HG03565 (cell line): ENCODE results near the gene TGM3.

Source experiments
- ATAC-seq: cut with Tn5 transposase; IDR thresholded peaks from one replicate; pipeline ENCODE4 v1.9.1; 2021; ENCODE audit warnings: mild to moderate bottlenecking, moderate library complexity; ENCODE audit not compliant: unreplicated experiment

The TGM3 gene

GRCh38 chr20:2335096-2335870 lies 39.5 kb downstream of the TGM3 start:
- ATAC-seq, result no peak

DNA sequence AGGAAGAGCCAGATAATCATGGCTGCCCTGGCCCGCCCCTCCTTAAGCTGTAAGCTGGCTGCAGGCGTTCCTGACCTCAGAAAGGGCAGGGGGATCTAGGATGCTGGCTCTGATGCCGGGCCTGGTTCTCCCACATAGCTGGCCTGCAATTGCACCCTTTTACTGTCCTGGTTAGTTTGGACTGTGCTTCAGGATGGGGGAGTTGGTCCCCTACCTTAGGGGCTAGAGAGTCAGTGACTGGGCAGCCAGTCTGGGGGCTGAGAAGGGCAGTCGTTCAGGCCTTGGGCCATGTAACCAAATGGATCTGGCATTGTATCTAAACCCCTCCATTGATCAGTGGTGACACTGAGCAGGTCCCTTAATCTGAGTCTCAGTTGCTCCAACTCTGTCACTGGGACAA lies 40.7 kb downstream of the TGM3 start:
- ATAC-seq, result no peak

DNA sequence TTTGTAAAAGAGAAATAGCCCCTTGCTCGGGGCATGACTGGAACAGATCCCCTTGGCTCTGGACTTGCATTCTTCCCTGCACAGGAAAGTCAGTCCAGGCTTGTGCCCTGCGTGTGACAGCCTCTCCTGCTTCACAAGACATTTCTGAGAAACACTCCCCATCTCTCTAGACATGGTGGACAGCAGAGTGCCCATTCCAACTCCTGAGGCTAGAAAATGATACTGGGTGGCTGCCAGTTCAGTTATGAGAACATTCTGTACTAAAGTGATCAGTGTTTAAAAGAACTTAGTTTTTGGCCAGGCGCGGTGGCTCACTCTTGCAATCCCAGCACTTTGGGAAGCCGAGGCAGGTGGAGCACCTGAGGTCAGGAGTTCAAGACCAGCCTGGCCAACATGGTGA lies 41.3 kb downstream of the TGM3 start:
- no peak for ATAC-seq

GRCh38 chr20:2338411-2339066 lies 42.7 kb downstream of the TGM3 start:
- ATAC-seq, result no peak

DNA sequence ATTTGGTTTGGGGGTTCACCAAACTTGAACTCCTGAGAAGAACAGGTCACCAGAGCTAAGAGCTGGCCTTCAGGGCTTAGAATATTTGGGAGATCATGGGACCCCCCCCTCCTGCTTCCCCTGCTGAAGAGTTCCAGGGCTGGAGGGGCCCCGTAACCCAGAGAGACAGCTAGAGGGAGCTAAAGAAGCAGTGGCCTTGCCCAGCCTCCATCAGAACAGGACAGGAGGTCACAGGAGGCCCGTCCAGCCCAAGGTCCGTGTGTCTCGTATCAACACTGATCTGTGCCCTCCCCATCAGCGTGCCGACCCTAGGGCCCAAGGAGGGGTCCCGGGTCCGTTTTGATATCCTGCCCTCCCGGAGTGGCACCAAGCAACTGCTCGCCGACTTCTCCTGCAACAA lies 44.3 kb downstream of the TGM3 start:
- ATAC-seq, result no peak

GRCh38 chr20:2340823-2341222 lies 45.0 kb downstream of the TGM3 start:
- ATAC-seq, result no peak

- ATAC-seq, result no peak
Observed at GRCh38 chr20:2341336-2341735, 45.5 kb downstream of the TGM3 start.

- ATAC-seq, result no peak
Observed at GRCh38 chr20:2342243-2342642, 46.4 kb downstream of the TGM3 start.

DNA sequence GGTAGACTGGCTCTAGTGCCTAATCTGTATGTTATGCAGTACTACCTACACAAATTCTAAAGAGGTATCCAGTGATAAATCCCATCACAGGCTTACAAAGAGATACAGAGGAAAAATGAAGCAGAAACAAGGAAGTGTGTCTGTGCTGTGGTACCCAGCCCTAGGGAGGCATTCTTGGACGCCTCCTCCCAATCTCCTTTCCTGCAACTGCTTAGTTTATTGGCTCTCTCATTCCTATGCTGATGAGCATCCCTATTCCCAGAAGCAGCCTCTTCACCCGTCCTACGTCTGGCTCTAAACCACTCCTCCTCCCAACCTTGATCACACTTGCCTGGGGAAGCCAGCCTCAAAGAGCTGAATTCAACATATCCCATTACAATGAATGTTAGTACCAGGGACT lies 50.4 kb downstream of the TGM3 start:
- ATAC-seq, result no peak

DNA sequence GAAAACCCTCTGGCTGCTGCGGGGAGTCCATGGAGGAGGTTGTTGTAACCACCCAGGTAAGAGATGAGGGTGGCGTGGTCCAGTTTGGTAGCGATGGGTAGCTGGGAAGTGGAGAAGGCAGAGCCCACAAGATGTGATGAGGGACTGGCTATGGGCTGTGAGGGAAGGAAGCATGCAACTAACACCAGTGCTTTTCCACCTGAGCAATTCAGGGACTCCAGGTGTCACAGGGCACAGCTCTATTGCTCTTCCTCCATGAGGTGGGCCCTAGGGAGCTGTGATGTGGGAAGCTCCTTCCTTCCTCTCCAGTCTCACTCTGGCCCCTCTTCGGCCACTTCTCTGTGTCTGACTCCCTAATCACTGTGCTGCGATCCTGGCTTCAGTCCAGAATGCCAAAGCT lies 52.5 kb downstream of the TGM3 start:
- ATAC-seq, result no peak

DNA sequence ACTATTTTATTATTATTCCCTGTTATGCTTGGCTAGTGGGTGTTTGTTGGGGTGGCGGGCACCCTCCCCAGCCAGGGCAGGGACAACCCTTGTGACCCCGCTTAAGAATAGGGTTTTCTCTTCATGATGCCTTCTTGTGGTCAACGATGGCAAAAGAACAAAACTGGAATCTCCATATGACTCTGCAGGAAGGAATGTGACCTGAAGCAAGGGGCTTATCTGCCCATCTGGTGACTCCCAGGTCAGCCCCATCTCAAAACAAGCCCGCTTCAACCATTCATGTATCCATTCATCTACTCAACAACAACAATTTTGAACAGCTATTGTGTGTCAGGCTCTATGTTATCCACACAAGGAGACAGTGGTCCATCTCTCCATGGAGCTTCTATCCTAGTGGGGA lies 54.0 kb downstream of the TGM3 start:
- ATAC-seq, result no peak

- ATAC-seq, result no peak
Observed at GRCh38 chr20:2350606-2351005, 54.8 kb downstream of the TGM3 start.

- no peak for ATAC-seq
Observed at GRCh38 chr20:2353231-2353630, 57.4 kb downstream of the TGM3 start.

DNA sequence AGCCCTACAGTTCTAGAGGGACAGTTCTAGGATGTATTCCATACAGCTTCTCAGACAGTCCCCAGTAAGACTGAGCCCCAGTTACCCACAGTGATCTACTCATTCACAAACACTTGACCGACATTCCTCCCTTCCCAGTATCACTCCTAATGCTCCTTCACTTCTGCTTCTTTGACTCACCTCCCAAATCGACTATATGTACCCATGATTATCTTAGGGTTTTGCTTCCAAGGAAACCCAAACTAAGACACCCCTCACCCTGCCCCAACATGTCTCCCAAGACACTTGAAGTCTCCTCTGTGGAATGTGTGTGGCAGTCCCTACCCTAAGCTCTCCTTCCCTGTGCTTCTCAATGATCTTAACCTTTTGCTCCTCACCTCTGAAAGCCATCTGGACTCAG lies 61.3 kb downstream of the TGM3 start:
- no peak for ATAC-seq

- no peak for ATAC-seq
Observed at GRCh38 chr20:2358006-2358405, 62.2 kb downstream of the TGM3 start.

GRCh38 chr20:2361035-2361593 lies 65.3 kb downstream of the TGM3 start:
- ATAC-seq, result no peak

DNA sequence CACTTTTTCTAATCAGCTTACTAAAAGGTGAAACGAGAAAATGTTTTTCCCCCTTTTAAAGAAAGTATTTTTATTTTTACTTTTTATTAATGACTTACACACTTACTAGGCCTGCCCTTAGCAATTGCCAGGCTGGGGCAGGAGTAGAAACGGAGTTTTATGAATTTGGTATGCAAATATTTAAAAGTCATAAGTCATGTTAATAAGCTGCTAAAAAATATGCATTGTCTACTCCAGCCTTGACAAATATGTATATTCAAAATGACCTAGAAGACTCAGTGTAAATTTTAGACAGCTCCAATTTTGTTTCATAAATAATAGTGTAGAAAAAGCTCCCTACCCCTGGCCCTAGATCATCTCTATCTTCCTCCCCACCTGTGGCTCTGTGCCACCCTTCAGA lies 67.4 kb downstream of the TGM3 start:
- ATAC-seq, result no peak

DNA sequence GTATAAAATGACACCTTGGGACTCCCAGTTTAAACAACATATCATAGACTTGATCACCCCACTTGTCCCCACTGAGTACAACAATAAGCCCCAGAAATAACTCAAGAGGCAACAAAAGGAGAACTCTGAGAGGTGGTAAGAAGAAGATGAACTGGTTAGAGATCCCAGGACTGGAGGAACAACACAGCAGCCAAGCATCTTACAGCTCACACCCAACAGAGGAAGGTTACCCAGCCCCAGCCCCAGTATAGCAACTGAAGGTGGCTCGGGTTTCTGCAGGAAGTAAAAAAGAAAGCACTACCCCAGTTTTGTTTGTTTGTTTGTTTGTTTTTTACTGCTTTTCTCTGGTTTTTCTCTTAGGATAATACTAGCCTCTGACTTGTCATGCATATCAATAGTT lies 67.8 kb downstream of the TGM3 start:
- no peak for ATAC-seq

- no peak for ATAC-seq
Observed at GRCh38 chr20:2364044-2364443, 68.2 kb downstream of the TGM3 start.

DNA sequence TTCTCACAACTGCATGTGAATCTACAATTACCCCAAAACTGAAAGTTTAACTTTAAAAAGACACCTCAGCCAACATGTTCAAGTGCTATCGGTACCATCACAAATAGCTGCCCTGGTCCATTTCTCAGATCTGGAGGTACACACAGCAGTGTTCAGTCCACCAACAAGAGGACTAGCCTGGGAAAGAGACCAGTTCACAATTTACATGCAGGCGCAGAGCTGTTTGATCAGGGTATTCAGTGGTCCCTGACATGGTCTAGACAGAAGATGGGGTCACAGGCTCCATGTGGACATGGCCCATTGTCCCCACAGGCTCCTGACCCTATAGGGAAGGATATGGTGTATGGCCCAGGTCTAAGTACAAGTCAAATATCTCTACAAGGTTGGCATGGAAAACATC lies 69.3 kb downstream of the TGM3 start:
- no peak for ATAC-seq

DNA sequence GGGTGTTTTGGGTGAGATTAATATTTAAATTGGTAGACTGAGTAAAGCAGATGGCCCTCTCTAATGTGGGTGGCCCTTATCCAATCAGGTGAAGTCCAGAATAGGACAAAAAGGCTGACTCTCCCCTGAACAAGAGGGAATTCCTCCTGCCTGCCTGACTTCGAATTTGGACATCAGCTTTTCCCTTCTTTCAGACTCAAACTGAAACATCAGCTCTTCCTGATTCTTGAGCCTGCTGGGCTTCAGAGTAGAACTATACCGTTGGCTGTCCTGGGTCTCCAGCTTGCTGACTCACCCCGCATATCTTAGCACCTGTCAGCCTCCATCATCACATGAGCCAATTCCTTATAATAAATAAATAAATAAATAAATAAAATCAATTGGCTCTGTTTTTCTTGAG lies 69.9 kb downstream of the TGM3 start:
- no peak for ATAC-seq

- no peak for ATAC-seq
Observed at GRCh38 chr20:2368621-2369020, 72.8 kb downstream of the TGM3 start.
